Right kidney (tissue), 1 donor: ENCODE measurements around the gene BTBD10.
A peak's percentile ranks its signal among the peaks of the same experiment; 100 is the strongest.

ENCODE experiments used
- DNase-seq: peaks from one replicate; pipeline ENCODE4 v3.0.0-alpha.2; 2016

Gene BTBD10

GRCh38 chr11:13376402-13376801, 86.6 kb downstream of the BTBD10 start:
- DNase-seq: no peak

- no peak for DNase-seq
Observed at GRCh38 chr11:13375798-13376197, 87.2 kb downstream of the BTBD10 start.

- no peak for DNase-seq
Observed at GRCh38 chr11:13373216-13373615, 89.8 kb downstream of the BTBD10 start.

GRCh38 chr11:13368041-13368446, 95.0 kb downstream of the BTBD10 start:
- DNase-seq: no peak

- no peak for DNase-seq
Observed at GRCh38 chr11:13367115-13367514, 95.9 kb downstream of the BTBD10 start.

GRCh38 chr11:13366266-13367026, 96.6 kb downstream of the BTBD10 start:
- DNase-seq: no peak

- DNase-seq: no peak
Observed at GRCh38 chr11:13364388-13364787, 98.6 kb downstream of the BTBD10 start.

GRCh38 chr11:13362596-13363109, 100.4 kb downstream of the BTBD10 start:
- DNase-seq: no peak

GRCh38 chr11:13358596-13359270, 104.3 kb downstream of the BTBD10 start:
- DNase-seq: no peak

- DNase-seq: no peak
Observed at GRCh38 chr11:13357232-13357631, 105.8 kb downstream of the BTBD10 start.

GRCh38 chr11:13355191-13355590, 107.8 kb downstream of the BTBD10 start:
- no peak for DNase-seq

- no peak for DNase-seq
Observed at GRCh38 chr11:13354335-13354734, 108.7 kb downstream of the BTBD10 start.

GRCh38 chr11:13352711-13353110, 110.3 kb downstream of the BTBD10 start:
- no peak for DNase-seq

GRCh38 chr11:13349581-13349980, 113.4 kb downstream of the BTBD10 start:
- no peak for DNase-seq

- no peak for DNase-seq
Observed at GRCh38 chr11:13349046-13349445, 114.0 kb downstream of the BTBD10 start.

GRCh38 chr11:13348305-13348704, 114.7 kb downstream of the BTBD10 start:
- no peak for DNase-seq

GRCh38 chr11:13347901-13348300, 115.1 kb downstream of the BTBD10 start:
- no peak for DNase-seq

- DNase-seq: no peak
Observed at GRCh38 chr11:13346470-13346869, 116.6 kb downstream of the BTBD10 start.

GRCh38 chr11:13344818-13345217, 118.2 kb downstream of the BTBD10 start:
- DNase-seq: no peak

GRCh38 chr11:13343931-13344717, 118.9 kb downstream of the BTBD10 start:
- peak; percentile 55 for DNase-seq

GRCh38 chr11:13343067-13343466, 120.0 kb downstream of the BTBD10 start:
- DNase-seq: no peak

GRCh38 chr11:13341026-13341425, 122.0 kb downstream of the BTBD10 start:
- DNase-seq: no peak
